GM13977 (cell line): ENCODE data around the gene ELFN1.

Experiments
- DNase-seq: peaks from one replicate; pipeline ENCODE4 v3.0.0; 2012; ENCODE audit warnings: low spot score
- in situ Hi-C: fragments of 300-500 bp; cut with MboI; formaldehyde crosslinking; loops from one replicate; pipeline ENCODE4 v1.12.0; 2022; ENCODE audit warnings: low sequenced_read_pairs, low pct_unique_long_range_greater_than_20kb, mixed read lengths, inconsistent platforms; ENCODE audit not compliant: unreplicated experiment
- TF ChIP-seq, protein P1 (sequence below): IDR thresholded peaks from 2 replicates; pipeline ENCODE4 v1.5.1; 2012; ENCODE audit warnings: mild to moderate bottlenecking, control low read depth; ENCODE audit not compliant: insufficient read depth; ENCODE audit errors: extremely low read depth, missing control alignments

ELFN1 gene

DNA sequence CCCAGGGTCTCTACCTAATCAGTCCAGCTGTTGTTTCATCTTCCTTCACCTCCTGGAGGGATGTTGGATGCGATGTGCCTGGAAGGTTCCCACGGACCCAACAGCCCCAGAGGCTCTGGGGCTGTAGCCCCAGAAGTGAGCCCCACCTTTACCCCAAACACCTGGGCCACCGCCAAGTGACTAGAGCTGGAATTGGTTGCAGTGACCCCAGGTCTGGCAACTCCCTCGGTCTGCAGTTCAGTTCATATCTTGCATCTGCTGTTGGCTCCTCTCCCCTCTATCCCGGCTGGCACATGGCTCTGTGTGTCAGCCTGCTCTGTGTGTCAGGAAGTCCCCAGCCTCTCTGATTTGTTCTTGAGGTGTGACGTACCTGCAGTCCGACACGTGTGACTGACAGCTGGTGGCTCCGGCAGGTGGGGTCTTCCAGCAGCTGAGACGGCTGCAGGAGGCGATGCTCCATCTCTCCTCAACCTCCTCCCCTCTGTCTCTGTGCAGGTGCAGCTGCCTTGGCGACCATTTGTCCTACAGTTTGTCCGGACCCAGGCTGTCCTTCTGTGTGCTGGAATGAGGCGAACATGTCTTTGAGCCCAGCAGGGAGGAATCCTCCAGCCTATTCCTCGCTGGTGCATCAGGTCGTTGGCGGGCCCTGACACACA lies 38.6 kb downstream of the ELFN1 start:
- DNase-seq: no peak
- TF ChIP-seq, protein P1, sequence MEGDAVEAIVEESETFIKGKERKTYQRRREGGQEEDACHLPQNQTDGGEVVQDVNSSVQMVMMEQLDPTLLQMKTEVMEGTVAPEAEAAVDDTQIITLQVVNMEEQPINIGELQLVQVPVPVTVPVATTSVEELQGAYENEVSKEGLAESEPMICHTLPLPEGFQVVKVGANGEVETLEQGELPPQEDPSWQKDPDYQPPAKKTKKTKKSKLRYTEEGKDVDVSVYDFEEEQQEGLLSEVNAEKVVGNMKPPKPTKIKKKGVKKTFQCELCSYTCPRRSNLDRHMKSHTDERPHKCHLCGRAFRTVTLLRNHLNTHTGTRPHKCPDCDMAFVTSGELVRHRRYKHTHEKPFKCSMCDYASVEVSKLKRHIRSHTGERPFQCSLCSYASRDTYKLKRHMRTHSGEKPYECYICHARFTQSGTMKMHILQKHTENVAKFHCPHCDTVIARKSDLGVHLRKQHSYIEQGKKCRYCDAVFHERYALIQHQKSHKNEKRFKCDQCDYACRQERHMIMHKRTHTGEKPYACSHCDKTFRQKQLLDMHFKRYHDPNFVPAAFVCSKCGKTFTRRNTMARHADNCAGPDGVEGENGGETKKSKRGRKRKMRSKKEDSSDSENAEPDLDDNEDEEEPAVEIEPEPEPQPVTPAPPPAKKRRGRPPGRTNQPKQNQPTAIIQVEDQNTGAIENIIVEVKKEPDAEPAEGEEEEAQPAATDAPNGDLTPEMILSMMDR: no peak
- in situ Hi-C loops: no loop called here

DNA sequence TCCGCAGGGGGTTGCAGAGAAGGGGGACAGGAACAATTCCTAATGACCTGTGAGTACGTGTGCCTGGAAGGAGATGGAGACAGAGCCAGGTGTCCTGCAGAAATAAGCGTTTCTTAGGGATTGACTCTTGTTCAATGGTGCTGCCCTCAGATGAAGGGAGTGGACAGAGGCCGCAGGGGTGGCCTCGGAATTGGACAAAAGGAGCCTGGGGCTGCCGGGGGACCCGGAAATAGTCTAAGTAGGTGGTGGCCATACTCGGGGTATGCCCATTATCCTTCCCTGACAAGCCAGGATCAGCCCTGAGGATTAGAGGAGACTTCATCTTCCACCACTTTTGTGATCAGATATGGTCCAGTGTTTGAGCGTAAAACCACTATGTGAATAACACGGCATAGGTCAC lies 39.2 kb downstream of the ELFN1 start:
- TF ChIP-seq, protein P1: no peak
- in situ Hi-C loops: no loop called here
- no peak for DNase-seq

DNA sequence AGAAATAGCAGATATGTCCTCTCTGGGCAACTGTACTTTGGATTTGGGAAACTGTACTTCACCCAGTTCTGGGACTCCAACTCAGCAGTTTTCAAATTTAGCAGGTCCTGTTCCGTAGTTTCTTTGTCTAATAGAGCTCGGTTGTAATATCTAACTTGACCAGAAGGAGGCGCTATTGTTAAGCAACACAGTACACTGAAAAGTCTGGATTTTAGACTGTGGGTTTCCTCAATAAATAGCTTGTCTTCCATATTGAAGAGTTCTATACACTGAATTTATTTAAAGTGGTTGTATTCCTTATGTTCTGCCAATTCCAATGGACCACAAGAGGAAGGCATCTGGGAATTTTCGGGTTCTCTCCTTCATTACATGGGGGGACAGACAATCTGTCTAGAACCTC lies 39.8 kb downstream of the ELFN1 start:
- no peak for DNase-seq
- TF ChIP-seq, protein P1: no peak
- in situ Hi-C loops: no loop called here

DNA sequence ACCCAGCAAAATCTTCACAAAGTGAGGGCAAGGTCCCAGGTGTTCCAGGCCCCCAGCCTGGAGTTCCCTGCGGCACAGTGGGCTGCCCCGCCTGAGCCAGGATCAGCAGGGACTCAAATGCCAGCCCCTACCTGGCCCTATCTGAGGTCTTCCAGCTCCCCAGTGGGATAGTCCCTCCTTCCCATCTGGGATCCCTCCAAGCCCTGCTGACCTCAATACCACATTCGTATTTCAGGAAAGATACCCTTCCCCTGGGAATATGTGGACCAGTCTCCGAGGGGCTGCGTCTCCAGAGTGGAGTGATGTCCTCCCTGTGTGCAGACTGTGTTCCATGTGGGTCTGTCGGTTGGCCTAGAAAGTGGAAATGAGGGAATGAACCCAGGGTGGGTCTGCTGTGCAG lies 40.9 kb downstream of the ELFN1 start:
- in situ Hi-C loops: no loop called here
- TF ChIP-seq, protein P1: no peak
- no peak for DNase-seq

DNA sequence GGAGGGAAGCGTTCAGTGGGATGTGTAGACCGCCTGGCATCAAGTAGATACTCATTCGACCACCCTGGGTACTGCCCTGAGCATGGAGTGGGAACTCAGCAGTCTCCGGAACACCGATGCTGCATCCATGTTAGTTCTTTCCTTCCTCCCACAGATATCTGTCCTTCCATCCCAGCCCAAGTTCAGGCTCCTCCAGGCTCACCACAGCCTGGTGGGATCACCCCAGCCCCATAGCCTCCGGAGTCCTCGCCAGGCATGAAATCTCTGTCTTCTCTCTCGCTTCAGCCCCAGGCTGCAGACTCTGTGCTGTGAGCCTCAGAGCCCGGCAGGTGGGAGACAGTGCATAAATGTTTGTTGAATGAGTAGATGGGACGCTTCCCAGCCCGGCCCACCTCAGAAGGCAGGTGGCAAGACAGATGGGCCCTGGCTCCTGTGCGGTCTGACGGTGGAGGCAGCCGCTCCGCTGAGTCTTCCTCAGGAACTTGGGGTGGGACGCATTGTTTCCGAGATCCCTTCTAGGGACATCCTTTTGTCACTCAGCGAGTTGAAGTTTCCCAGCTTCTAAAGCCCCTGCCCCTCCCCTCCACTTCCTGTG lies 42.9 kb downstream of the ELFN1 start:
- in situ Hi-C loops: no loop called here
- DNase-seq: no peak
- TF ChIP-seq, protein P1: no peak

DNA sequence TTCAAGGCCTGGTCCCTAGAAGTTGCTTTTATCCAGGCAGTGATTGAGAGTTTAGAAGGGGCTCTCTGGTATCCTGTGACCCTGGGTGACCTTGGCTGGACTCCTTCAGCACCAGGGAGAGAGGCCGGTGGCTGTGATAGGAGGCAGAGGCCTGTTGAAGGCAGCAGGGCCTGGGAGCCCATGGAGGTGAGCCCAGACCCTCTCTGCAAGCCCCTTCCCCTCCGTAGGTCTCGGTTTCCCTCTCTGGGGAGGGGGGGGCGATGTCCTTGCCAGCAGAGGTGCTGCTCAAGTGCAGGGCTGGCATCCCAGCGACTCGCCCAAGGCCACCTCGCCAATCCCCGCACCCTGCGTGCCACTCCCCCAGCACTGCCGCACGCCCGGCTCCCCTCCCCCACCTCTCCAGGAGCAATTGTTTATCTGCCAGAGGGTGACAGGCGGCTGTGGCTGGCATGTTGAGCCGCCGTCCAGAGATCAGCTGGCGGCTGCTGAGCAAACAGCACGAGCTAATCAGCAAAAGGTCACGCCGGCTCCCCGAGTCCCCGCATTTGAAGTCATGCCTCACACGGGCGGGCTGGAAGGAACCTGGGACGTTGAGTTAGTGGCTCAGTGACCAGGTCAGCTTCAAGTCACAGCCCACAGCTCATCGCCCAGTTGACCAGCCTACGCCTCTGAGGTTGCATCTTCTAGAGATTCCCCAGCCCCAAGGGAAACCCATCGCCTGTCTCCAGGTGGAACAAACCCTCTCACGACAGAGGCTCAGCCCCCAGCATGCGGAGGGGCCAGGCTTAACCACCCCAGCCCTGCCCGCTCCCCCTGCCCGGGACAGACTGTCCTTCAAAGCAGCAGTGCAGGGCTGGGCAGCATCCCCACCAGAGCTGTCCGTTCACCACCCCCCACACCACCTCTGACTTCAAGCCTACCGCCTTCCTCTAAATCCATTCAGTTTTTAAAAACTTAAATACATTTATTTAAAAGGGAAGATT lies 43.7 kb downstream of the ELFN1 start:
- no peak for DNase-seq
- TF ChIP-seq, protein P1: no peak
- in situ Hi-C loops: no loop called here
